Gastrocnemius medialis (tissue), 4 donors: ENCODE measurements around the gene ZNF547.

Experiments used
- POLR2A ChIP-seq, 2 donors: fragments of 450-650 bp; IDR thresholded peaks; one replicate each; pipeline ENCODE4 v1.6.1; 2017; ENCODE audit warnings: antibody characterized with exemption in 2 of 2, mild to moderate bottlenecking in 2 of 2, moderate library complexity in 2 of 2
- TF ChIP-seq, protein P1 (sequence below), 5 experiments: fragments of 450-650 bp in 3 of 5; fragments of 200-600 bp in 2 of 5; sonication (generic) in 2 of 5; IDR thresholded peaks in 4 of 5; conservative IDR thresholded peaks in 1 of 5; 1 replicate in 4 of 5; 2 replicates in 1 of 5; pipeline ENCODE4 v1.5.1; 2016 to 2019; ENCODE audit warnings: antibody characterized with exemption in 5 of 5, mild to moderate bottlenecking in 3 of 5, moderate library complexity in 3 of 5

DNA sequence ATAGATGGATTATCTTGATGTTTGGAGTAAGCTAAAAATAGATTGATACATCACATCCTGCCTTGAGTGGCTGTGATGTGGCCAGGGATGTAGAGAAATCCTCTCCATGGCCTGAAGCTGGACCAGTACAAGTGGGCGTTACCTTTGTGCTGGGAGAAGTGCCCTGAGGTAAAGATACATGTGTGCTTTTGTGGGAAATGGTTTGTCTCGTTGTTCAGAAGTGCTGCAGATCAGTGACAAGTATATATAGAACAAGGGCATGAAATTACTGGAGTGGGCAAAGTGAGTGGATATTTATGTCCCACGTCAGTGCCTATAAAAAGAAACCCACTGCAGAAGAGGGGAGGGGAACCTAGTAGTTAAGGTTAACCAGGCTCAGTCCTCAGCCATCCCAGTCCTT, 24.5 kb upstream of the ZNF547 start:
- TF ChIP-seq, protein P1, sequence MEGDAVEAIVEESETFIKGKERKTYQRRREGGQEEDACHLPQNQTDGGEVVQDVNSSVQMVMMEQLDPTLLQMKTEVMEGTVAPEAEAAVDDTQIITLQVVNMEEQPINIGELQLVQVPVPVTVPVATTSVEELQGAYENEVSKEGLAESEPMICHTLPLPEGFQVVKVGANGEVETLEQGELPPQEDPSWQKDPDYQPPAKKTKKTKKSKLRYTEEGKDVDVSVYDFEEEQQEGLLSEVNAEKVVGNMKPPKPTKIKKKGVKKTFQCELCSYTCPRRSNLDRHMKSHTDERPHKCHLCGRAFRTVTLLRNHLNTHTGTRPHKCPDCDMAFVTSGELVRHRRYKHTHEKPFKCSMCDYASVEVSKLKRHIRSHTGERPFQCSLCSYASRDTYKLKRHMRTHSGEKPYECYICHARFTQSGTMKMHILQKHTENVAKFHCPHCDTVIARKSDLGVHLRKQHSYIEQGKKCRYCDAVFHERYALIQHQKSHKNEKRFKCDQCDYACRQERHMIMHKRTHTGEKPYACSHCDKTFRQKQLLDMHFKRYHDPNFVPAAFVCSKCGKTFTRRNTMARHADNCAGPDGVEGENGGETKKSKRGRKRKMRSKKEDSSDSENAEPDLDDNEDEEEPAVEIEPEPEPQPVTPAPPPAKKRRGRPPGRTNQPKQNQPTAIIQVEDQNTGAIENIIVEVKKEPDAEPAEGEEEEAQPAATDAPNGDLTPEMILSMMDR (IDR thresholded peaks at IDR 0.05 in 4 of 5, conservative IDR thresholded peaks at IDR 0.05 in 1 of 5), result no peak
- TF ChIP-seq POLR2A (IDR thresholded peaks at IDR 0.05), result no peak
